NCI-H2107 (cell line): ENCODE results near the gene EFHC2.

Source experiments
- DNase-seq: peaks from one replicate; lab custom pipeline; 2025; lab: John Stamatoyannopoulos, UW

Gene EFHC2

DNA sequence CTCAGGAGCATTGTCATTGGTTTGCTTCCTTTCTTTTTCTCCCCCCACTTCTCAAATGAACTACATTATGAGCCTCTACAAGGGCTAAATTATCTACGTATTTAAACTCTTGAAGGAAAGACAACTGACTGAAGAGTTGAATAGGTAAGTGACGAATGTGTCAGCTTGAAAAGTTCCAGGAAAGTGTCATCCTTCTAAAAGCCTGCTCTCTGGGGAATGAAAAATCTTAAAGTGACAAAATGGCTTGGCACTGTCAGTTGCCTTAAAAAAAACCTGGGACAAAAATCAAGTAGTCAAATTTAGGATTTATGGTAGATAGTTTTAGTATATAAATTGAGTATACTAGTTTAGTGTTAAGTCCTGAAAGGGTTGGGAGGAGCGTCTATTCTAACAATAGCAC lies 196.3 kb downstream of the EFHC2 start:
- DNase-seq, result no peak

DNA sequence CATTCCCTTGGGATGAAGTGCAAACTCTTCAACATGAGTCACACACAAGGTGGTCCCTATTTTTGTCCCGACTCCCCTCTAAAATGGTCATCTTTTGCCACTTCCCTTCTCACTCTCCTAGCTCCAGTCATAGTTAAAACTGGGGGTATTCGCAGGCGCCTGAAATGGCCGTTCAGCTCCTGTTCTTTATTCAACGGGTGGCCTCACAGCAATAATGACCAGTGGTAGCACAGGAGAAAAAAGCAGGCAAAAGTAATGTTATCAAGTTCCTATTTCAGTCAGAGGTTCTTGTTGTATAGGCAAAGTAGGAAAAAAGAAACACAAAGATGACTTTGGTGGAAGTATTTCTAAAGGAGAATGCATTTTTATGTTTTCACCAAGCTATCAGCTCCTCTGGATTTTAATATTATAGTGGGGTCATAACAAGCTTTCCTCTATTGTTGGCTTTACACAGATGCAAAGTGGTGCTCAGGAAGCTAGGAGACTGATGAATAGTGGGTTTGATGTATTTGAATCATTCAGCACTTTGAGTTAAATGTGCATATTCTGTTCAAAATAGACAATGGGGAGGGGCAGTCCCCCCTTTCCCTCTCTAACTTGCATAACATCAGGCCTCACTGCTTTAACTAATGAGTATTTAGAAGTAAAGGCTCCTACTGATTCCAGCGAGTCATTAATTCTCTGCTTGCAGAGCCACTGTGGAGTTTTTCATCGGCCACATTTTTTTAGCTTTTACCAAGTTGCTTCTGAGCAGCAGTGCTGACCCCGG lies 199.1 kb downstream of the EFHC2 start:
- DNase-seq, result no peak

DNA sequence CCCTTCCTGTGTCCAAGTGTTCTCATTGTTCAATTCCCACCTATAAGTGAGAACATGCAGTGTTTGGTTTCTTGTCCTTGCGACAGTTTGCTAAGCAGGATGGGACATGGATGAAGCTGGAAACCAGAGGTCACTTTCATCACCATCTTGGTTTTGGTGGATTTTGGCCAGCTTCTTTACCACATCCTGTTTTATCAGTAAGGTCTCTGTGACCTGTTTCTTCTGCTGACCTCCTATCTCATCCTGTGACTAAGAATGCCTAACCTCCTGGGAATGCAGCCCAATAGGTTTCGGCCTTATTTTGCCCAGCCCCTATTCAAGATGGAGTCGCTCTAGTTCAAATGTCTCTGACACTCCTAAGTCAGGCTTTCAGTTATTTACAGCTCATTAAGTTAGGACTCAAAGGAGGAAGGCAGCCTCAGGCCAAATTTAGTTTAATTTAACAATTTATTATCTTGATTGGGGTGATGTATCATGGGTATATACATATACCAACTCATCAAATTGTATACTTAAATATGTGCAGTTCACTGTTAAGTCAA lies 200.3 kb downstream of the EFHC2 start:
- no peak for DNase-seq

DNA sequence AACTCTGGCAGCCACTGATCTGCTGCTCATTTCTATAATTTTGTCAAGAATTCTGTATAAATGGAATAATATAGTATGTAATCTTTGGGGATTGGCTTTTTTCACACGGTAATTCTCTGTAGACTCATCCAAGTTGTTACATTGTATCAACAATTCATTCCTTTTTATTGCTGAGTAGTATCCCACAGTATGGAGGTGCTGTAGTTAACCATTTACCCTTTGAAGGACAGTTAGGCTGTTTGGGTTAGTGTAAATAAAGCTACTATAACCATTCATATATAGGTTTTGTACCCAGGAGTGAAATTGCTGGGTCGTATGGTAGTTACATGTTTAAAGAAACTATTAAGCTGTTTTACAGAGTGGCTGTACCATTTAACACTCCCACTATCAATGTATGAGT lies 213.3 kb downstream of the EFHC2 start:
- no peak for DNase-seq

DNA sequence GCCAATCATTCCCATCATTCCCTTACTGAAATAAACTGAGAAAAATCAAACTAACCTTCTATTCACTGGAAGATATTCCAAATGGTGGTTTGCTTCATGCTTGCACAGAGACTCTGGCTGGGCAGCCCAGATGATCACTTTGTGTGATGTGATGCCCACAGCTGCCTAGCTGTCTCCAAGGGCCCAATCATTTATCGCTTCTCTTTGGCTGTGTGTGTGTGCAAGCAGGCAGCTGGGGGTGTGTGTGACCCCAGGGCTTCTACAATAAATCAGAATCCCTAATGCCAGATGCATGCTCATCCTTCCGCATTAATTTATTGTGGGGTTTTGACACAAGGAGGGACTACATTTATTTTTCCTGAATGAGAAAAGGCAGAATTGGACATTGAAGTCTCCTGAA lies 230.1 kb downstream of the EFHC2 start:
- no peak for DNase-seq

DNA sequence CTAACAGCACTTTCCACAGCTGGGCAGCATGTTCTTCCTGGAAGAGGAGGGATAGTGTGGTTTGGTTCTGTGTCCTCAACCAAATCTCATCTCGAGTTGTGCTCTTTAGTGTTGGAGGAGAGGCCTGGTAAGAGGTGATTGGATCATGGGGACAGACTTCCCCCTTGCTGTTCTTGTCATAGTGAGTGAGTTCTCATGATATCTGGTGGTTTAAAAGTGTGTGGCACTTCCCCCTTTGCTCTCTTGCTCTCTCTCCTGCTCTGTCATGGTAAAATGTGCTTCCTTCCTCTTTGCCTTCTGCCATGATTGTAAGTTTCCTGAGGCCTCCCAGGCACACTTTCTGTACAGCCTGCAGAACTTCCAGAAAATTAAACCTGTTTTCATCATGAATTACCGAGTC lies 236.6 kb downstream of the EFHC2 start:
- no peak for DNase-seq

DNA sequence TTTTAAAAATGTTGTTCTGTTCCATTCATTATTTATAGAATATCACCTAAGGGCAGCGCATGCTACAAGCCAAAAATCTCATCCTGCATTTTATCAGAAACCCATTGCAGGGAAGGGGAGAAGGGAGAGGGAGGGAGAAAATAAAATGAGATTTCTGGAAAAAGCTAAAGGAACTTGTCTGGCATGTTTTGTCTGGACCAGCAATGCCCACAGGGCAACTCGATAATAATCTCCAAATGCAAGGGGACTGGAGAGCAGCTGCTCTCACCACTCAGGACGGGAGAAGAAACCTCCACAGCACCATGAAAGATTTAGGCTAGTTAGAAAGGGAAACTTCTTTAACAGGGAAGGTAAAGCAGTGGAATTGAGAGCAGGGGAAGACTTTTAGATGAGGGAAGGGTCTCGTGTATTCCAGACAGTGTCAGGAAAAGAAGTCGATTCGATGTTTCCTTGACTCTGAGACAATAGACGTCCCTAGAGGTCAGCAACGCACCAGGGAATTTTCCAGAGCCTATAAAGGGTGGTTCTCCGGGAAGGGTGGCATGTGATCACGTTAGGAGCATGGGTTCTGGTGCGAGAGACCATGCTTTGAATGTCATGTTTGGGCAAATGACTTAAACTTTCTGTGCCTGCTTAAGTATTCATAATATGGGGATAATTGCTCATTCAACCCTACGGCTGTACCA lies 238.1 kb downstream of the EFHC2 start:
- DNase-seq, result no peak

DNA sequence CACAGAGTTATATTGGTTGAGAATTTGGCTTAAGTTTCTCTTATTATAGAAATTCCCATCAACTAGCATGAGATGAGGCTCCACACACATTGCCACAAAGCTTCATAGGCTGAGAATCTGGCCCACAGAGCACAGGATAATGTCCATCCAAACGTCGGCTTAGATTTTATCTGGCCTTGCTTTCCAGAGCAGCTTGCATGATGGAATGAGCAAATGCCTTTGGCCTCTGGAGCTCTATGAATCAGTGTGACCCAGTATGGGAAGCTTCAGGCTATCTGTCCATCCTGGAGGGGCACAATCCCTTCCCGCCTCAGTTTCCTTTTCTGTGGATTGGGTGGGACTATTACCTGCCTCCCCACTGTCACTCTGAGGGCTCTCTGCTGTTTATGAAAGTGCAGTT lies 238.8 kb downstream of the EFHC2 start:
- no peak for DNase-seq

DNA sequence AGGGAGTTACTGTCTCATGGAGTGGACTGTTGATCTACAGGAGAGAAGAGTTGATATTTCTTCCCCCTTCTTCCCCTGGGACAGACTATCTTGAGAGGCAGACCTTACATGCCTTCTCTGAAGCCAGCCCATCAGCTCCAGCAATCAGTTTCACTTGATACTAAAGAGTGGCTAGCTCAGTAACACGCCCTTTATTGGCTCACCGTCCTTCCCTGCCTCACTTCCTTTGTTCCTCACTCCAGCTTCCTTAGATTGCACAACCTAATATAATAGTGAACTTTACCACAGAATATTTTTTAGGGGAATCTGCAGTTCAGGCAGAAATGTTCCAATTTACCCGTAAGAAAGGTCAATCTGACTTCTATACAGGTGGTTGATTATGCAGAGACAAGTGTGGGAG lies 242.2 kb downstream of the EFHC2 start:
- no peak for DNase-seq

DNA sequence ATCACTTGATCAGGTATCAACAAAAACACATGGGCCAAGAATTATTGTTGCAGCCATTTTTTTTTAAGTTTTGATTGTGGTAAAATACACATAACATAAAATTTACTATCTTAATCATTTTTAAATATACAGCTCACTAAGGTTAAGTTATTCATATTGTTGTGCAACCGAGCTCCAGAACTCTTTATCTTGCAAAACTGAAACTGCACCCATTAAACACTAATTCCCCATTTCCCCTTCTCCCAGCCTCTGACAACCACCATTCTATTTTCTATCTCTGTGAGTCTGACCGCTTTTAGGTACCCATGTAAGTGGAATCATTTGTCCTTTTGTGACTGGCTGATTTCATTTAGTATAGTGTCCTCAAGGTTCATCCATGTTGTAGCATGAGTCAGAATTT lies 244.1 kb downstream of the EFHC2 start:
- no peak for DNase-seq
